HCT116 (cell line): ENCODE data around the gene ZCCHC24.

Experiments
- CBX3 ChIP-seq: IDR thresholded peaks from 2 replicates; pipeline ENCODE4 v1.6.1; 2012; ENCODE audit warnings: low read depth
- CTCF ChIP-seq, 3 experiments: fragments of 200-600 bp in 1 of 3; sonication (generic) in 1 of 3; IDR thresholded peaks in 2 of 3; conservative IDR thresholded peaks in 1 of 3; 2 replicates each; pipeline ENCODE4 v1.5.1; 2012 to 2017; ENCODE audit warnings: low read depth in 2 of 3, low read length in 2 of 3, antibody characterized with exemption in 1 of 3, borderline replicate concordance in 1 of 3, control low read depth in 1 of 3, mild to moderate bottlenecking in 1 of 3, mixed read lengths in 1 of 3, mixed run types in 1 of 3, moderate library complexity in 1 of 3; ENCODE audit not compliant: insufficient read depth in 1 of 3
- EGR1 ChIP-seq: IDR thresholded peaks from 2 replicates; pipeline ENCODE4 v1.6.1; 2012; ENCODE audit warnings: low read depth
- ELF1 ChIP-seq: IDR thresholded peaks from 2 replicates; pipeline ENCODE4 v1.6.1; 2012; ENCODE audit warnings: low read depth, borderline replicate concordance
- EZH2 ChIP-seq: fragments of 200-600 bp; sonication (generic); IDR thresholded peaks from 2 replicates; pipeline ENCODE4 v1.6.1; 2017; ENCODE audit warnings: antibody characterized with exemption, mixed run types
- POLR2A ChIP-seq: IDR thresholded peaks from 2 replicates; pipeline ENCODE4 v1.7.0; 2011; ENCODE audit warnings: borderline replicate concordance; ENCODE audit not compliant: insufficient read depth, insufficient read length; ENCODE audit errors: extremely low read depth
- RAD21 ChIP-seq: IDR thresholded peaks from 2 replicates; pipeline ENCODE4 v1.6.1; 2012; ENCODE audit warnings: low read depth, mild to moderate bottlenecking
- SP1 ChIP-seq: IDR thresholded peaks from 2 replicates; pipeline ENCODE4 v1.6.1; 2012; ENCODE audit warnings: low read depth
- YY1 ChIP-seq: IDR thresholded peaks from 2 replicates; pipeline ENCODE4 v1.6.1; 2011; ENCODE audit warnings: low read length, low read depth, moderate library complexity, mild to moderate bottlenecking; ENCODE audit not compliant: insufficient replicate concordance; ENCODE audit errors: extremely low read depth
- ZFX ChIP-seq: fragments of 450-650 bp; IDR thresholded peaks from 2 replicates; pipeline ENCODE4 v1.6.1; 2017
- ZNF274 ChIP-seq: fragments of 200-500 bp; sonication (Bioruptor generic); IDR thresholded peaks from 2 replicates; pipeline ENCODE4 v1.6.1; 2014; ENCODE audit warnings: mild to moderate bottlenecking, low read depth, low read length, inconsistent platforms

- no peak for TF ChIP-seq CTCF (IDR thresholded peaks at IDR 0.05 in 2 of 3, conservative IDR thresholded peaks at IDR 0.05 in 1 of 3; ENCODE audit: borderline replicate concordance in 1 of 3, insufficient read depth in 1 of 3, low read depth in 2 of 3, low read length in 2 of 3)
- TF ChIP-seq ZNF274, result no peak
- TF ChIP-seq ELF1, result no peak
- no peak for TF ChIP-seq ZFX
- no peak for TF ChIP-seq RAD21
- TF ChIP-seq EGR1, result no peak
- TF ChIP-seq CBX3, result no peak
- no peak for TF ChIP-seq POLR2A
- no peak for TF ChIP-seq SP1
- TF ChIP-seq EZH2, result no peak
- no peak for TF ChIP-seq YY1
Observed at GRCh38 chr10:79411546-79412495, 33.6 kb downstream of the ZCCHC24 start.
